ENCODE measurements around the gene INTS4.
A peak's percentile ranks its signal among the peaks of the same experiment; 100 is the strongest.
"Not testable (repeated sequence)": the region's sequence is repeated elsewhere in the genome, so short reads cannot be mapped to it uniquely, and the experiment has no call there.

Gene INTS4, protein sequence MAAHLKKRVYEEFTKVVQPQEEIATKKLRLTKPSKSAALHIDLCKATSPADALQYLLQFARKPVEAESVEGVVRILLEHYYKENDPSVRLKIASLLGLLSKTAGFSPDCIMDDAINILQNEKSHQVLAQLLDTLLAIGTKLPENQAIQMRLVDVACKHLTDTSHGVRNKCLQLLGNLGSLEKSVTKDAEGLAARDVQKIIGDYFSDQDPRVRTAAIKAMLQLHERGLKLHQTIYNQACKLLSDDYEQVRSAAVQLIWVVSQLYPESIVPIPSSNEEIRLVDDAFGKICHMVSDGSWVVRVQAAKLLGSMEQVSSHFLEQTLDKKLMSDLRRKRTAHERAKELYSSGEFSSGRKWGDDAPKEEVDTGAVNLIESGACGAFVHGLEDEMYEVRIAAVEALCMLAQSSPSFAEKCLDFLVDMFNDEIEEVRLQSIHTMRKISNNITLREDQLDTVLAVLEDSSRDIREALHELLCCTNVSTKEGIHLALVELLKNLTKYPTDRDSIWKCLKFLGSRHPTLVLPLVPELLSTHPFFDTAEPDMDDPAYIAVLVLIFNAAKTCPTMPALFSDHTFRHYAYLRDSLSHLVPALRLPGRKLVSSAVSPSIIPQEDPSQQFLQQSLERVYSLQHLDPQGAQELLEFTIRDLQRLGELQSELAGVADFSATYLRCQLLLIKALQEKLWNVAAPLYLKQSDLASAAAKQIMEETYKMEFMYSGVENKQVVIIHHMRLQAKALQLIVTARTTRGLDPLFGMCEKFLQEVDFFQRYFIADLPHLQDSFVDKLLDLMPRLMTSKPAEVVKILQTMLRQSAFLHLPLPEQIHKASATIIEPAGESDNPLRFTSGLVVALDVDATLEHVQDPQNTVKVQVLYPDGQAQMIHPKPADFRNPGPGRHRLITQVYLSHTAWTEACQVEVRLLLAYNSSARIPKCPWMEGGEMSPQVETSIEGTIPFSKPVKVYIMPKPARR

DNA sequence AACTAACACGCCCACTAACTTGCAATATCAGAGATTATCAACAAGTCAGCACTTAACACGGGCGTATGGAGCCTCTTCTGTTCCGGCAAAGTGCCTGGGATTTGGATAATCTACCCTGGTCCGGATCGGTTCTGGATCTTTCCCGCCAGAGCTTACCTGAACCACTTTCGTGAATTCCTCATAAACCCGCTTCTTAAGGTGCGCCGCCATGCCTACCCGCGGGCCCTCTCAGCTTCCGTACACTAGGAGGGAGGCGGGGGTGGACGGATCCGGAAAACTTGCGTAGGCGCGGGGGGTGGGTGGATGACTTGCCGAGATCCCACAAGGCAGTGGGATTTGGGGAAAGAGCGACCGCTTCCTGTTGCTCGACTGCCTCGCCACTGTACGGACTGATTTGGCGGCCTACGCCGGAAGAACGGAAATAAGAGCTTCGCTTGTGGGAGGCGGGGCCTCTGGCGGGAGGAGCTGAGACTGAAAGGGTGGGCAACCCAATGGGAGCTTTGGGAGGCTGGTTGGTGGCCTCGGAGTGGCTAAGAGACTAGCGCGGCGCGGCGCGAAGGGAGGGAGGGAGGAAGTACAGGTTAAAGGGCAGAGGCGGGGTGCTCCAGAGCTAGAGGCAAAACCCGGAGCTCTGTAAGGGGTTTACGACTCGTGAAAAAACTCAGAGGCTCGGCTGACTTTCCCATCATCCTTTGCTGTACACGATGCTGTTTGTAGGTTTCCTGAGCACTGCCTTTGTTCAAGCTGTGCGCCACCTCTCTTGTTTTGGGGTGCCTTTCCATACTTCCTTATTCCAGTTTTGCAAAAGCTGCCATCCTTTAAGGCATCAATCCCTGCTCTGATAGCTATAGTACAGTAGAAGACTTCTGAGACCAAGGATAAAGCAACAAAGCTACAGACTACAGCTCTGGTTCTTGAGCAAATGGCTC, at the start of gene INTS4:
INTS4 (minus strand) TSS at position 235 of the 929 bp plus-strand sequence; CDS start at position 210, 25 bp downstream.
- peak; percentile 97 for DNase-seq

DNA sequence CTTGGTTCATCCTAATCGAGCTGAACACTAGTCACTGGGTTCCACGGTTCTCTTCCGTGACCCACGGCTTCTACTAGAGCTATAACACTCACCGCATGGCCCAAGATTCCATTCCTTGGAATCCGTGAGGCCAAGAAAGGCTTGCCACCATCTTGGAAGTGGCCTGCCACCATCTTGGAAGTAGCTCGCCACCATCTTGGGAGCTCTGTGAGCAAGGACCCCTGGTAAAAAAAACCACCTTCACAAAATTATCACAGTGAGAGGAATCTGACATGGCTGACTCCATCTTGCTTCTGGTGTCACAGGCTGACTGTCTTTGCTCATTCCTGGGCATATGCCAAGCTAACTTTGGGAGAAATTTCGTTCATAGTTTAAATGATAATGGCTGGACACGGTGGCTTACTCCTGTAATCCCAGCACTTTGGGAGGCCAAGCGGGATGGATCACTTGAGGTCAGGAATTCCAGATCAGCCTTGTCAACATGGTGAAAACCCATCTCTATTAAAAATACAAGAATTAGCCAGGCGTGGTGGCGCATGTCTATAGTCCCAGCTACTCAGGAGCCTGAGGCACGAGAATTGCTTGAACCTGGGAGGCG, 47.5 kb upstream of the INTS4 start:
- DNase-seq = no peak

DNA sequence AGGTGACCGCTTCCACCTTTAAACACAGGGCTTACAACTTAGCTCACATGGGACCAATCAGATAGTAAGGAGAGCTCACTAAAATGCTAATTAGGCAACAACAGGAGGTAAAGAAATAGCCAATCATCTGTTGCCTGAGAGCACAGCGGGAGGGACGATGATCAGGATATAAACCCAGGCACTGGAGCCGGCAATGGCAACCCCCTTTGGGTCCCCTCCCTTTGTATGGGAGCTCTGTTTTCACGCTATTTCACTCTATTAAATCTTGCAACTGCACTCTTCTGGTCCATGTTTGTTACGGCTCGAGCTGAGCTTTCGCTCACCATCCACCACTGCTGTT, 46.9 kb upstream of the INTS4 start:
- DNase-seq = not testable (repeated sequence)

DNA sequence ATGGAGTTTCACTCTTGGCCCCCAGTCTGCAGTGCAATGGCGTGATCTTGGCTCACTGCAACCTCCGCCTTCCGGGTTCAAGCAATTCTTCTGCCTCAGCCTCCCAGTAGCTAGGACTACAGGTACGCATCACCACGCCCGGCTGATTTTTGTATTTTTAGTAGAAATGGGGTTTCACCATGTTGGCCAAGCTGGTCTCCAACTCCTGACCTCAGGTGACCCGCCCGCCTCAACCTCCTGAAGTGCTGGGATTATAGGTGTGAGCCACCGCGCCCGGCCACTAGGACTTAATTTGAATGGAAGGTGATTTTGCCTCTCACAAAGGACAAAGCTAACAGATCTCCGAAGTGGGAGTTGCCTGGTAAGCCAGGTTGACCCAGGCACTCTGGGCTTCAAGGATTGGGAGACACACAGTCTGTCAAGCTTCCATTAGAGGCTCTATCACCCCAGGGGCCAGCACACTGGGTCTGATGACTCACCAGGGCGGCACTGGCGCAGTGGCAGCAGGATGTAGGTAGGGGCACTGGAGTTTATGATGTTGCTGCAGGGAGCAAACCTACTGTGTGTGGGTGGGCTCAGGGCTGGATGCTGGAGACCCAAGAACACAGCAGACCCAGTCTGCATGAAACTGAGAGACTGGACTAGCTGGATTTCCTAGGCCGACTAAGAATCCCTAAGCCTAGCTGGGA, 46.4 kb upstream of the INTS4 start:
- DNase-seq = no peak

DNA sequence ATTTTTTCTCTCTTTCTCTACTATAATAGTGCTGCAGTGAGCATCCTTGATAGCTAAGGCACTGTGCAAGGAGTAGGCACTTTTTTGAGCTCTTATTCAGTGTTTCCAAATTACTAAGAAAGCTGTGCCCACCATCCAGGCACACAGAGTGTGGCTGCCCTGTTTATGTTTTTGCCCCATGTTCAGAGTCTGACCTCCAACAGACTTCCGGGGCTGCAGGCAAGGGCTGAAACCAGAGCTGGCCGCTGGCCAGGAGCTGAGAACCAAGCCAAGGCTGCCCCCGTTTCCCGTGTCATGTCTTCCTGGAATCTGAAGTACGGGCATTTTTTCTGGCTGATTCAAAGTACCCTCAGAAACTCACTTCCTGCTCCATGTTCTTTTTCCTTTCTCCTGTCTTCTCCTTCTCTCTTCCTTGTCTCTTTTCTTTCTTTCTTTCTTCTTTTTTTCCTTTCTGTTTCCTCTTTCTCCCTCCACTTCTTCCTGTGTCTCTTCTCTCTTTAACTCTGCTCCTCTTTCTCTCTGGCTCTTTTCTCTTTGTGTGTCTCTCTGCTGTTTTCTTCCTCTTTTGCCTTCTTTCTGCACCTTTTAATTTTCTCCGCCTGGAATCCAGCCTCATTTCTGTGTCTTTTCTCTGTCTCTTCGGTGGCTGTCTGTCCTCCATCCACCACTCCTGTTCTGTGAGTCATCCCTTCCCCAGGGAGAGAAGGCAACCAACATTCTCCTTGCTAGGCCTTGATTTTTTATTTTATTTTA, 45.6 kb upstream of the INTS4 start:
- no peak for DNase-seq

DNA sequence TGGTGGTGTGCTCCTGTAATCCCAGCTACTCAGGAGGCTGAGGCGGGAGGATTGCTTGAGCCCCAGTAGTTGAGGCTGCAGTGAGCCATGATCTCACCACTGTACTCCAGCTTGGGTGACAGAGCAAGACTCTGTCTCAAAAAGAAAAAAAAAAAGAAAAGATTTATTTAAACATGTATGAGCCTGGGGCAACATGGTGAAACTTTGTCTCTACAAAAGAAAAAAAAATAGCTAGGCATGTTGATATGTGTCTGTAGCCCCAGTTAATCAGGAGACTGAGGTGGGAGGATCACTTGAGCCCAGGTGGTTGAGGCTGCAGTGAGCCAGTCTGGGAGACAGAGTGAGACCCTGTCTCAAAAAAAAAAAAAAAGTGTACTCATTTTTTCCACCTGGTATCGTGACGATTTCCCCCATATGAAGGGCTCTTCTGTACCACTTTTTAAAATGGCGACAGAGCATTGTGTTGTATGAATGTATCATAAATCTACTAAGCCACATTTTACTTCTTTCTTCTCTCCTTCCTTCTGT, 45.0 kb upstream of the INTS4 start:
- DNase-seq = no peak

DNA sequence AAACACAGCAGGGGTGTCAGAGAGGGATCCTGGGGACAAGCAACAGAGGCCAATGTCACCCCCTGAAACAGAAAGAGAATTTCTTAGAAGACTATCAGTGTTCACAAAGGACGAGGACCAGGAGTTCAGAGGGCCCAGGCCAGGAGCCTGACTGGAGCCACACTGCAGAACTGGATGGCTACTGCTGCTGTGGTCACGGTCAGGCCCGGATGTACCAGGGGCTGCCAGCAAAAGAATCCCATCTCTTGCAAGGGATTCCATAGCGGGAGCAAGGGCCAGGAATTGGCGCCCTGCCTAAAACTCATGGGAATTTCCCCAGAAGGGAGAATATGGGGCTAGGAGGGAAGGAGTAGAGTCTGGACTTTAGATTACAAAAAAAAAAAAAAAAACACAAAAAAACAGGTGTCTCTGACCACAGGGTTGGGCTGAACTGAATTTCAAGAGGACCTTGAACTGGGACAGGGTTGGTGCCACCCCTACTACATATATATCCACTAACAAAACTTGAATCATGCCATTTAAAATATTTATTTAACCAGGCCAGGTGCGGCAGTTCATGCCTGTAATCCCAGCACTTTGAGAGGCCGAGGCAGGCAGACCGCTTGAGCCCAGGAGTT, 44.3 kb upstream of the INTS4 start:
- no peak for DNase-seq

DNA sequence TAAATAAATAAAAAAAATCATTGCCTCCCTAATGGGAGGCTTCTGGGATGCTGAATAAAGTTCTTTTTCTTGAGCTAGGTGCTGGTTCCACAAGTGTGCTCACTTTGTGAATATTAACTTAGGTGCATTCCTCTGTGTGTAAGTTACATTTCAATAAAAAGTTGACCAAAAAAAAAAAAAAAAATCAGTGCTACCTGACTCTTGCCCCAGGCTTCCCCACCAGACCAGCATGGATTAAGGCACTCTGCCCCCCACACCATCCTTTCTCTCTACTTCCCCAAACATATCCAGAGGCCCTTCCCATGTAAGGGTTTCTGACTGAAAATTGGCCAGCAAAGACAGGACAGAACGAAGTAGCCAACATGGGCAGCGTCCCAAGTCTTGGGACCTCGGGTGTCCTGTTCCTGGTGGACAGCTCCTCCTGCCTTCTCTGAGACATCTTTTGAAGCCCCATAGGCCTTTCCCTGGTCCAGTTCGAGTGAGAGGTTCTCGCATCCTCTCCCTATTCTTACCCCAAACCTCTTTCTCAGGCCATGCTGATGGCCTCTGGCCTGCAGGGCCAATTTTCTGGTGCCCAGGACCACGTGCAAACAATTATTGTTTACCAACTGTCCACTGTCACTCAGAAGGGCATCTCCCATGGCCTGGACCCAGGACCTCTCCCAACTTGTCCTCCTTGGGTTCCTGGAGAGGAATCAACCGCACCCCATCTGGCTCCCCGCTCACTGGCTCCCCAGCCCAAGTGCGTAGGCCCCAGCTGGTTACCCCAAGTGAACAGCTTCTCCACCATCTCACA, 43.6 kb upstream of the INTS4 start:
- DNase-seq = no peak

DNA sequence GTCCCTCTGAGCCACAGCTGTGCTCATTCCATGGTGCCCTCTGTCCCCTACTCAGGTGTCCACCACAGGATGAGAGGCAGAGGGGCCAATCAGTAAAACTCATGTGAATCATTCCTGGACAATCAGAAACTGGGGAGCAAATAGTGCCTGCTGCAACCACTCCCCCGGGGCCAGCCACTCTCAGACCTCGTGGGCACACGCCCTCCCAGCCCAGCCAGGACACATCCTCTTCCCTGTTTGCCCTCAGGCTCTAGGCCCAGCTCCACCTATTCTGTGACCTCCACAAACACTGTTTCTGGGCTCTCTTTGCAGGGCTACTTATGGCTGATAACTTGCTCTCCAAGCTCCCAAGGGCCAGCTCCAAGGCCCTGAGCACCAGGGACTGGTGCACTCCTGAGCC, 42.6 kb upstream of the INTS4 start:
- no peak for DNase-seq

DNA sequence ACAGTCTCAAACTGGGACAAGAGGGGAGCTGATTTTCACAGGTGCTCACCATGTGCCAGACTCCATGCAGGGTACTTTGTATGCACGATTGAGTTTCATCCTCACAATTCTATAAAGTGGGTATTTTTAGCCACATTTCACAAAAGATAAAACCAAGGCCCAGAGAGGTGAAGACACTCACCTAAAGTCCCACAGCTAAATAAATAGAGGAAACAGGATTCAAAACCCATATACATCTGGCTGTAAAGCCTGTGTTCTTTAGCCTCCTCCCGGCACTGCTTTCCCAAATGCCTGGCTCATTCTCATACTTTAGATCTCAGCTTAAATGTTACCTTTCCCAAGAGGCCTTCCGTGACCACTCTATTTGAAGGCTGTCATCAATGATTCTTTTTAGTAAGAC, 41.8 kb upstream of the INTS4 start:
- DNase-seq = no peak

DNA sequence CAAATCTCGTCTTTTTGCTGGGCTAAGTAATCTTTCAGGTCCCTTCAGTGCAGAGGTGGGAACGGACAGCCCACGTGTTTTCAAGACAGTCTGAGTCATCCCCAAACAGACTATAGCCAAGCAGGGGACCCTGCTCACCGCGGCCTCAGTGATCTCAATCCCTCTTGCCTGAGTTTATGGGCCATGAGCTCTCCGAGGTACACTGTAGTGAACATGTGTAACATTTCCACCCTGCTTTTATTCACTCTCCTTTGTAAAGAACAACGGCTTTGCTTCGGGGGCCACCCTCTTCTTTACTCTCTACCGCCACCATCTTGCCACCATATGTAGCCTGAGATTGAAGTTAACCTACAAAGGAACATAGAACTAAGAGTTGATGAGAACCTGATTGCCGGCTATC, 40.2 kb upstream of the INTS4 start:
- DNase-seq = no peak

DNA sequence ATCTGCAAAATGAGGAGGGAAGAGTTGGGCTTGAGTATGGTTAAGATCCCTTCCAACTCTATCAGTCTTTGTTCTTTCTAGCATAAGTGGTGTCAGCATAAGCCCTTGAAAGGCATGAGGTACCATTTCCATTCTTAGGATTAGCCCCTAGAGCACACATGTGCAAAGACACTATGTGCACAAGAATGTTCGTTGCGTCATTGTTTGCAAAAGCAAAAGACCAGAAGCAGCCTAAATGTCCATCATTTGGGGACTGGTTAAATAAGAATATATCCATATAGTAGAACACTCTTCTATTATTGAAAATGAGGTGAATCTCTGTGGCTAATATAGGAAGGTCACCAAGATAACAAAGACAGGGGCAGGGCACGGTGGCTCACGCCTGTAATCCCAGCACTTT, 38.6 kb upstream of the INTS4 start:
- no peak for DNase-seq

DNA sequence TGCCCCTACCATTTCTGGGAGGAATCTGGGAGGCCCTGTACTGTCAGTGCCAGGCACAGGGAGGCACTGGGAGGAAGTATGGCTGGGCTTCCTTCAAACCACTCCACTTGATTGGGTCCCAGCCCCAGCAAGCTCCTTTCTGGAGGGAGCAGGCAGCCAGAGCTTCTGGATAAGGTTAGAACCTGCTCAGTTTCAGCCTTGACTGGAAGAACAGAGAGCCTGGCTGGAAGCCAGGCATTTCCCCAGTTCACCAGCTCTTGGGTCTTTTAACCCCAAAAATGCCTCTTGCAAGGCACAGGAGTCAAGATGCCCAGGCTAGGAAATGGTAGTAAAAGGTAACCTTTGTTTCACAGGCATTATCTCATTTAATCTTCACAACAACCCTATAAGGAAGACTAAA, 37.6 kb upstream of the INTS4 start:
- DNase-seq = no peak

DNA sequence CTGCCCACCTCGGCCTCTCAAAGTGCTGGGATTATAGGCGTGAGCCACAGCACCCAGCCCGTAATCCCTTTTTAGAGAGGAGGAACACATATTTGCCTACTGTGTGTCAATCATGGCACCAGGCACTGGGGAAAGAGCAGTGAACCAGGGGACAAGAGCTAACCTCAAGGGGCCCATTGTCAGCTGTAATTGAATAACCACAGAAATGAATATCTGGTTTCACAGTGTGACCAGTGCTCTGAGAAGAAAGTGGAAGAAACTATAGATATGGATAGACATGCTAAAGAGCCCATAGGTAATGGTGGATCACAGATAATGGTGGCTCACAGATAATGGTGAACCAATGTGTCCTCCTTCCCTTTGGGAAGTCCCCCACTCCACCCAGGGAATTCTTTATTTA, 37.2 kb upstream of the INTS4 start:
- DNase-seq = no peak

DNA sequence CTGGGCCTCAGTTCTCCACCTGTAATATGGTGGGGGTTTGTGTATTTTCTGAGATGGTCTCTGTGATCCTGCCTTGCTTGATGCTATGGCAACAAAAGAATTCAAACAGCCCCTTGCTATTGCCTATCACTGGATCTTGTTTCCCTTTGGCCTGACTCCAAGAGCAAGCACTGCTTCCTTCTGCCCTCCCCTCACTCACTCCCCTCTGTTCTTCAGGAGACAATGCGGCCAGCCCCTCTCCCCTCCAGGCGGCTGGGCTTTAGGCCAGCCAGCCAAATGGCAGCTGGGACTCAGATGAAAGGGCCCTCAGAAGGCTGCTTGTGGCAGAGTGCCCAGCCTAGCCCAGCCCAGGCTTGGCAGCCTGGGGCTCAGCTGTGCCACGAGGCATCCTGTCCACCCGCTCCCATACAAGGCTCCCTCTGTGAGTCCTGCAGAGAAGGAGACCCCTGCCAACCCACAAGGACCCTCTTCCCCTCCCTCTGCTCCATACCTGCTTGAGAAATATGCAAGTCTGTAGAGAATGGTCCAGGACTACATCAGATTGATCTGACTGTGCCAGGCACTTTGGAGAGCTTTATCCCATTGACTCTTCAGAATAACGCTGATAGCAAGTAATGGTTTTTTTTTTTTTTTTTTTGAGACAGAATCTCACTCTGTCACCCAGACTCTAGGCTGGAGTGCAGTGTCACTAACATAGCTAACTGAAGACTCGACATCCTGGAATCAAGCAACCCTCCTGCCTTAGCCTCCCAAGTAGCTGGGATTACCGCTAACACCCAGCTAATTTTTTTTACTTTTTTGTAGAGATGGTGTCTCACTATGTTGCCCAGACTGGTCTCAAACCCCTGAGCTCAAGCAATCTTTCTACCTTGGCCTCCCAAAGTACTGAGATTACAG, 36.2 kb upstream of the INTS4 start:
- DNase-seq = peak; percentile 94

DNA sequence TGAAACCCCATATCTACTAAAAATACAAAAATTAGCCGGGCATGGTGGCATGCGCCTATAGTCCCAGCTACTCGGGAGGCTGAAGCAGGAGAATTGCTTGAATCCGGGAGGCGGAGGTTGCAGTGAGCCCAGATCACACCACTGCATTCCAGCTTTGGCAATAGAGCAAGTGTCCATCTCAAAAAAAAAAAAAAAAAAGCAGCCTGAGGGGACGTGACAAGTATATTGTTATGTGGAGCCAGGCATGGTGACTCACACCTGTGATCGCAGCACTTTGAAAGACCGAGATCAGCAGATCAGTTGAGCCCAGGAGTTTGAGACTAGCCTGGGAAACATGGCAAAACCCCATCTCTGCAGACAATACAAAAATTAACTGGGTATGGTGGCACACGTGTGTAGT, 34.0 kb upstream of the INTS4 start:
- DNase-seq = not testable (repeated sequence)

DNA sequence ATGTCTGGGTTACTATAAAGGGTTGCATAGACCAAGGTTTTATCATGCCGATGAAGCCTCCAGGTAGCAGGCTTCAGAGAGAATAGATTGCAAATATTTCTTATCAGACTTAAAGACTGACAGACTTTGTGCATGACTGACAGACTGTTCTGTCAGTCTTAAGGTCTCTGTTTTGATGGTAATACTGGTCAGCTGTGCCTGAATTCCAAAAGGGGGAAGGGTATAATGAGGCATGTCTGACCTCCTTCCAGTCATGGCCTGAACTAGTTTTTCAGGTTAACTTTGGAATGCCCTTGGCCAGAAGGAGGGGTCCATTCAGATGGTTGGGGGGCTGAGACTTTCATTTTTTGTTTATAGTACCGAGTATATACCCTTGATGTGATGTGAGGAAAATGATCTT, 33.3 kb upstream of the INTS4 start:
- DNase-seq = no peak

DNA sequence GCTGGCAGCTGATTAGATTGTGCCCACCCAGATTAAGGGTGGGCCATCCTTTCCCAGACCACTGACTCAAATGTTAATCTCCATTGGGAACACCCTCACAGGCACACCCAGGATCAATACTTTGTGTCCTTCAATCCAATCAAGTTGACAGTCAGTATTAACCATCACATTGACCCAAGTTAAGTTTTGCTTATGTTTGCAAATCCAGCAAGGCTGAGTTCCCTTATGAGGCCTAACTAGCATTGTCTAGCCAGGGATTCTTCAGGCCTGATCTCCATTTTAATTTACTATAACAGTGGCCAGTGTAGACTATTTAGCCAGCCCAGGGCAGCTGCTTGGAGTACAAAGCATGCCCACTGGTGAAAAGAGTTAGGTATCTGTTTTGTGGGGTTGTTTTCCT, 30.9 kb upstream of the INTS4 start:
- DNase-seq = no peak
